SK-N-SH (cell line): ENCODE results near the gene LIX1L. TPM values are rescaled to one million over a fixed set of nuclear protein-coding genes. Genes with fewer than 3 reads are reported as not detected.

Experiments
- CTCF ChIA-PET: fragments of 300-600, 350-600 bp; formaldehyde crosslinking; extraction: SDS; loops from one replicate; lab custom pipeline; 2021; lab: Yijun Ruan, JAX
- POLR2A ChIA-PET: fragments of 350-600 bp; sonication (Branson Sonifier 250); formaldehyde crosslinking; extraction: SDS; loops from one replicate; lab custom pipeline; 2020; ENCODE audit warnings: antibody characterized with exemption, inconsistent platforms; lab: Yijun Ruan, JAX
- DNase-seq: peaks from one replicate; pipeline ENCODE4 v3.0.0; 2012
- H2AFZ ChIP-seq: fragments of 200-600 bp; sonication (generic); 2 replicates; pipeline ENCODE4 v1.8.1; 2016; ENCODE audit warnings: antibody characterized with exemption, mild to moderate bottlenecking, low read depth
- H3F3A ChIP-seq: fragments of 200-600 bp; sonication (generic); replicated peaks from 2 replicates; pipeline ENCODE3; 2016; ENCODE audit warnings: antibody characterized with exemption, mild to moderate bottlenecking; ENCODE audit not compliant: insufficient read depth
- H3K27ac ChIP-seq, 2 experiments: fragments of 200-500 bp in 1 of 2; fragments of 200-600 bp in 1 of 2; sonication (Bioruptor generic) in 1 of 2; sonication (generic), shearing (Covaris generic) in 1 of 2; 2 replicates each; pipeline versions ENCODE4 v1.5.1 to v1.6.1; 2014 to 2016; ENCODE audit warnings: low read depth in 2 of 2, inconsistent platforms in 1 of 2, low read length in 1 of 2, mild to moderate bottlenecking in 1 of 2, mixed read lengths in 1 of 2
- H3K27me3 ChIP-seq: fragments of 200-600 bp; sonication (generic), shearing (Covaris generic); 2 replicates; pipeline ENCODE4 v1.6.1; 2016; ENCODE audit warnings: mixed run types; ENCODE audit not compliant: insufficient read depth
- H3K36me3 ChIP-seq, 2 experiments: fragments of 200-500 bp in 1 of 2; fragments of 200-600 bp in 1 of 2; sonication (Bioruptor generic) in 1 of 2; sonication (generic) in 1 of 2; replicated peaks in 1 of 2; 2 replicates each; pipeline versions ENCODE3 to v1.5.1; 2014 to 2016; ENCODE audit warnings: low read length in 1 of 2, mild to moderate bottlenecking in 1 of 2; ENCODE audit not compliant: insufficient read depth in 2 of 2, control insufficient read depth in 1 of 2
- H3K4me1 ChIP-seq, 2 experiments: fragments of 200-500 bp in 1 of 2; fragments of 200-600 bp in 1 of 2; sonication (Bioruptor generic) in 1 of 2; sonication (generic), shearing (Covaris generic) in 1 of 2; 2 replicates each; pipeline versions ENCODE4 v1.5.1 to v1.6.1; 2014 to 2016; ENCODE audit warnings: low read depth in 1 of 2, low read length in 1 of 2, mixed run types in 1 of 2; ENCODE audit not compliant: insufficient read depth in 2 of 2, control insufficient read depth in 1 of 2
- H3K4me2 ChIP-seq: fragments of 200-600 bp; sonication (generic), shearing (Covaris generic); 2 replicates; pipeline ENCODE4 v1.6.1; 2017; ENCODE audit warnings: mixed run types
- H3K4me3 ChIP-seq, 2 experiments: fragments of 200-500 bp in 1 of 2; fragments of 200-600 bp in 1 of 2; sonication (Bioruptor generic) in 1 of 2; sonication (generic), shearing (Covaris generic) in 1 of 2; 2 replicates each; pipeline versions ENCODE4 v1.5.1 to v1.8.1; 2014 to 2016; ENCODE audit warnings: low read depth in 2 of 2, inconsistent platforms in 1 of 2, low read length in 1 of 2, mild to moderate bottlenecking in 1 of 2, mixed read lengths in 1 of 2, moderate library complexity in 1 of 2
- H3K79me2 ChIP-seq: fragments of 200-600 bp; sonication (generic); 2 replicates; pipeline ENCODE4 v1.8.1; 2017; ENCODE audit warnings: mild to moderate bottlenecking; ENCODE audit not compliant: insufficient read depth
- H3K9ac ChIP-seq: fragments of 200-600 bp; sonication (generic); 2 replicates; pipeline ENCODE4 v1.6.1; 2017; ENCODE audit warnings: mixed run types
- H3K9me2 ChIP-seq: fragments of 200-600 bp; sonication (generic); 2 replicates; pipeline ENCODE4 v1.6.1; 2017; ENCODE audit warnings: mixed run types
- H3K9me3 ChIP-seq: fragments of 200-600 bp; sonication (generic); 2 replicates; pipeline ENCODE4 v1.6.1; 2017; ENCODE audit warnings: mixed run types, mild to moderate bottlenecking, moderate library complexity
- H4K20me1 ChIP-seq: fragments of 200-600 bp; sonication (generic); 2 replicates; pipeline ENCODE4 v1.6.1; 2017; ENCODE audit warnings: mild to moderate bottlenecking, mixed run types; ENCODE audit not compliant: insufficient read depth
- CTCF ChIP-seq: fragments of 200-600 bp; sonication (generic); IDR thresholded peaks from 2 replicates; pipeline ENCODE4 v1.6.1; 2017; ENCODE audit warnings: antibody characterized with exemption, mild to moderate bottlenecking, moderate library complexity
- FOSL2 ChIP-seq: IDR thresholded peaks from 2 replicates; pipeline ENCODE4 v1.4.0; 2012; ENCODE audit warnings: low read depth, mild to moderate bottlenecking, moderate library complexity, borderline replicate concordance
- FOXM1 ChIP-seq: IDR thresholded peaks from 2 replicates; pipeline ENCODE4 v1.4.0; 2012; ENCODE audit warnings: low read depth, mild to moderate bottlenecking
- GATA2 ChIP-seq: sonication (generic); formaldehyde crosslinking; IDR thresholded peaks from 2 replicates; pipeline ENCODE4 v1.5.0; 2020; ENCODE audit warnings: mild to moderate bottlenecking, missing genetic modification reagents
- IRF3 ChIP-seq: fragments of 150-350 bp; IDR thresholded peaks from 2 replicates; pipeline ENCODE4 v1.6.1; 2016; ENCODE audit warnings: mild to moderate bottlenecking, low read depth, low read length
- NRF1 ChIP-seq: IDR thresholded peaks from 2 replicates; pipeline ENCODE4 v1.6.1; 2012; ENCODE audit warnings: low read depth, mild to moderate bottlenecking, low read length
- POLR2AphosphoS5 ChIP-seq: IDR thresholded peaks from 2 replicates; pipeline ENCODE4 v1.6.1; 2012; ENCODE audit warnings: low read depth, low read length
- SMC3 ChIP-seq: IDR thresholded peaks from 2 replicates; pipeline ENCODE4 v1.6.1; 2012; ENCODE audit warnings: low read depth, low read length, improper control_type of control experiment
- WGBS: methylation state at CpG from one replicate; pipeline ENCODE4 v1.1.6; 2017; ENCODE audit warnings: low lambda C conversion rate; 5-methylcytosine and 5-hydroxymethylcytosine counted together
- polyA plus RNA-seq, 3 experiments: library from polyadenylated mRNA; depleted of rRNA; stranded (reverse); fragments of >200 nt; gene quantifications; 2 replicates each; pipeline ENCODE4 v1.2.3, GENCODE V29; 2012

Gene LIX1L
- polyA plus RNA-seq, 1 of the 3 experiments (the other 2 are of a cell fraction), result 39.1 TPM

GRCh38 chr1:145991735-145992412 lies 34.1 kb upstream of the LIX1L start:
- H3F3A ChIP-seq, result peaks cover 23% of the 10 kb centered on the region
- CTCF ChIA-PET, result interaction anchor here (0.7 to 10.6 kb wide), 5 partner anchors 10 to 146 kb away, joined by 3 to 99 read pairs (median 5); partner anchors contain the start of gene NUDT17
- peaks cover 36% of the 10 kb centered on the region for H3K79me2 ChIP-seq
- POLR2A ChIA-PET, result interaction anchor here (1.4 kb wide), 1 partner anchor 12 kb away, joined by 5 read pairs; no protein-coding TSS in a partner anchor
- H4K20me1 ChIP-seq, result peaks cover 38% of the 10 kb centered on the region
- H3K27ac ChIP-seq, result peak overlapping the region in 1 of 2 experiments; percentile 39; a peak in 1 of 4 replicates
- no peak overlapping the region for H2AFZ ChIP-seq
- peak overlapping the region in 1 of 2 experiments; percentile 90; a peak in 2 of 4 replicates for H3K4me3 ChIP-seq
- no peak for DNase-seq
- no peaks in the 10 kb centered on the region for H3K27me3 ChIP-seq
- no peaks in the 10 kb centered on the region for H3K9me2 ChIP-seq
- no peak overlapping the region; the same call in 1 of the 2 replicates for H3K9ac ChIP-seq
- TF ChIP-seq POLR2AphosphoS5 (peak; percentile 57; the same call in 1 of the 2 replicates), SMC3 (no peak)
- TF ChIP-seq, all 33 proteins: peak for 1
- 94% methylated on average over 10 of the region's 10 CpGs for WGBS
- H3K4me2 ChIP-seq, result peak overlapping the region; percentile 86; the same call in 1 of the 2 replicates
- H3K4me1 ChIP-seq, result peaks cover 9 to 27% of the 10 kb centered on the region in 2 experiments; a peak in 3 of 4 replicates
- H3K9me3 ChIP-seq, result no peaks in the 10 kb centered on the region
- peaks cover 29 to 33% of the 10 kb centered on the region in 2 experiments for H3K36me3 ChIP-seq

- CTCF ChIA-PET, result interaction anchor here (0.9 to 10.6 kb wide), 4 partner anchors 12 to 145 kb away, joined by 3 to 99 read pairs (median 10); partner anchors contain the start of gene NUDT17
Measured at GRCh38 chr1:145990249-145990855, 32.5 kb upstream of the LIX1L start.

More at GRCh38 chr1:145990249-145990855, 32.5 kb upstream of the LIX1L start:
- 83% methylated on average over 7 of the region's 7 CpGs for WGBS
- Histone ChIP-seq H3K9me3 (no peaks in the 10 kb centered on the region), H3K27me3 (no peaks in the 10 kb centered on the region), H3K9ac (no peak overlapping the region), H3K4me2 (no peak overlapping the region), H3K79me2 (peaks cover 26% of the 10 kb centered on the region), H3K4me3 (no peak overlapping the region), H3F3A (peaks cover 23% of the 10 kb centered on the region)
- no peak for DNase-seq
- TF ChIP-seq NRF1 (no peak), FOSL2 (no peak), FOXM1 (no peak), CTCF (no peak), GATA2 (CRISPR knock-in tag) (no peak), IRF3 (no peak)
- TF ChIP-seq, all 33 proteins: peak for 0
- Histone ChIP-seq H3K27ac (no peak overlapping the region), H3K36me3 (peaks cover 29 to 33% of the 10 kb centered on the region in 2 experiments), H3K9me2 (no peaks in the 10 kb centered on the region), H3K4me1 (peaks cover 11 to 31% of the 10 kb centered on the region in 2 experiments), H2AFZ (no peak overlapping the region), H4K20me1 (peaks cover 30% of the 10 kb centered on the region)
- POLR2A ChIA-PET, result no interaction called here
